Peyer's patch (tissue), 4 donors: Measurements from ENCODE around the gene C17orf78.

Experiments used
- CTCF ChIP-seq, 6 experiments: fragments of 450-650 bp in 4 of 6; fragments of 200-600 bp in 2 of 6; sonication (generic) in 1 of 6; IDR thresholded peaks; one replicate each; pipeline ENCODE4 v1.5.1; 2017 to 2019; ENCODE audit warnings: antibody characterized with exemption in 6 of 6, mild to moderate bottlenecking in 3 of 6, moderate library complexity in 1 of 6
- POLR2A ChIP-seq, 2 donors: fragments of 450-650 bp; IDR thresholded peaks; one replicate each; pipeline ENCODE4 v1.5.1; 2017; ENCODE audit warnings: antibody characterized with exemption in 2 of 2, mild to moderate bottlenecking in 2 of 2, moderate library complexity in 2 of 2

GRCh38 chr17:37382056-37382455, 6.3 kb downstream of the C17orf78 start:
- no peak for TF ChIP-seq CTCF (IDR thresholded peaks at IDR 0.05)
- no peak for TF ChIP-seq POLR2A (IDR thresholded peaks at IDR 0.05)
